ENCODE measurements around the gene IFI27L1. TPM values are rescaled to one million over a fixed set of nuclear protein-coding genes. Genes with fewer than 3 reads are reported as not detected.

IFI27L1 gene, protein sequence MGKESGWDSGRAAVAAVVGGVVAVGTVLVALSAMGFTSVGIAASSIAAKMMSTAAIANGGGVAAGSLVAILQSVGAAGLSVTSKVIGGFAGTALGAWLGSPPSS
- 11.8 and 18.0 TPM in 2 replicates for total RNA-seq

DNA sequence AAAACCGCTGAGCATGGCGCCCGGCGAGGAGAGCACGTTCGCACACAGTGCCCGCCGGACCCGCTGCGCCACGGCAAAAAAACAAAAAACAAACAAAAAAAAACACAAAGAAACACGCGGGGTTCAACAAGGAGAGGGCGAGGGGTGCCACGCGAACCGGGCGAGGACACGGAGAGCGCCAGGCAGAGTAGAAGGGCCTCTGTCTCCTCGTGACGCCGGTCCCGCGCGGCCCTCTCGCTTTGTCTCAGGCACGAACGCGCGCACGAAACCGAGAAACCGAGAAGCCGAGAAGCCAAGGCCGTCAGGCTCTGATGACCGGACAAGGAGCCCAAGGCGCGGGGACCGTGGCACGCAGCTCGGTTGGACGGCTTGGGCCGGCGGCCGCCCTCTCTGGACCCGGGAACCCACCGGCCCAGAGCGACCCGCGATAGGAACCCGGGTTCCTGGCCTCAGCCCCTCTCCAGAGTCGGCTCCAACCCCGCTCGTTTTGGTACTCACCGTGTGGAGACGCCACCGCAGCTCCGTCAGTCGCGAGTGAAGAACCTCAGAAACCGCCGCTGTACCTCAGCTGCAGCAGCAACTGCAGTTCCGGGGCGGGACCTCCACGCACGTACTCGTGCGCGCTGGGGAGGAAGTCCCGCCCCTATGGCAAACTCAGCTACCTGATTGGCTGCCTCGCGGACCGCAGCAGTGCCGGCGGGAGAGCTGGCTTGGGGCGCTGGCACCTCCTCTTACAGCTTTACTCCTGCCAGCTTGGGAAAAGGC is at the start of gene IFI27L1, which contains the start of gene DDX24:
TSS of gene IFI27L1 (plus strand) at position 690 of the 765 bp plus-strand sequence. CDS start 15,628 bp downstream, outside the sequence.
TSS of gene DDX24 (minus strand) at position 582 of the 765 bp plus-strand sequence. CDS start 1,460 bp downstream, outside the sequence.
- DNase-seq (ENCODE audit: extremely low read depth, low read depth, low spot score): peak; percentile 42

DNA sequence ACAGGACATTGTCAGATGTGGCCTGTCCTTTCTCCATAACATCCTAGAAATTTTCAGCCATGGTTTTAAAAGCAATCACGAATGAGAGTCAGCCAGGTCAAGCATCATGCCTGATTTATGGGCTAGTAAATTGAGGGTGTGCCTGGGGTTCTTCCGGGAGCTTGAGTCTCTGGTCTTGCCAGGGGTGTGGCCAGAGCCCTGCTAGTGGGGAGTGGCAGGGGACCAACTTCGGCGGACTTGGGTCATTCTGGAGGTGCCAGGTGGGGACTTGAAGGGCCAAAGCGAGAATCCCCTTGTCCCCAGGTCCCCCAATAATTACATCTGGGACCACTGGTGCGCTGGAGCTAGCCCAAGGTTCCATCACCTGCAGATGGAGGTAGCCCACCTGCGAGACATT is 49.2 kb upstream of the IFI27L1 start:
- DNase-seq (ENCODE audit: extremely low read depth, low read depth, low spot score): no peak

DNA sequence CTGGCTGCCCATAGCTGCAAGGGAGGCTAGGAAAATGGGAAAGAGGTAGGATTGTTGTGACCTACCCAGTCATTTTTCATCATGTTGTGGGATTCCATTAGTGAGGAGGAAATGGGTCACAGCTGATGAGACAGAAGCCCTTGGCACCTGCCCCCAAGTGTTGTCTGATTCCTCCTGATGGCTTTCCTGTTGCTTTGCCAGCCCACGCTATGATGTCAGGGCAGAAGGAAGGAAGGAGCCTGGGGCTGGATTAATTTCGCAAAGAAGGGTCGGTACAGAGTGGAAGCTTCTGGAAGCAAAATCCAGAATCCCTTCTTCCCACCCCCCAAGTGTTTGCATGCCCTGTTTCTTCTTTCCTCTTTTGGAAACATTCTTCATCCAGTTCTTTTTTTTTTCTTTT is 46.2 kb upstream of the IFI27L1 start:
- no peak for DNase-seq (ENCODE audit: extremely low read depth, low read depth, low spot score)

- DNase-seq (ENCODE audit: extremely low read depth, low read depth, low spot score): no peak
Observed at GRCh38 chr14:94036313-94037167, 44.6 kb upstream of the IFI27L1 start.

DNA sequence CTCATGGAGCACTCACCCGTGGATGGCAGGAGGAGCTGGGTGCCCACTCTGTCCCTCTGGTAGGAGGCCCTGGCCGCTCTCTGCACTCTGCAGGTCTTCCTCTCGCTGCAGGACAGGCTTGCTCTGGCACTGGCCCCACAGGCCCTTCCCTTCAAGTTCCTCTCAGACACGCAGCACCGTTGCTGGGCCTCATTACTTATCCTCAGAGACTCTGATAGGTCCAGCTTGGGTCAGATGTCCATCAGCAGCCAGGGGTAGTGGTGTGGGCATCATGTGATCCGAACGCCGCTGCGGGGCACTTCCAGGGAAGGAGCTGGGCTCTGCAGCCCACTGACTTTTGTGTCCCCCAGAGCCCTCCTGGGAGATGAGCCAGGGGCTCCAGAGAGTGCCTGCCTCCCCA is 43.2 kb upstream of the IFI27L1 start:
- no peak for DNase-seq (ENCODE audit: extremely low read depth, low read depth, low spot score)

DNA sequence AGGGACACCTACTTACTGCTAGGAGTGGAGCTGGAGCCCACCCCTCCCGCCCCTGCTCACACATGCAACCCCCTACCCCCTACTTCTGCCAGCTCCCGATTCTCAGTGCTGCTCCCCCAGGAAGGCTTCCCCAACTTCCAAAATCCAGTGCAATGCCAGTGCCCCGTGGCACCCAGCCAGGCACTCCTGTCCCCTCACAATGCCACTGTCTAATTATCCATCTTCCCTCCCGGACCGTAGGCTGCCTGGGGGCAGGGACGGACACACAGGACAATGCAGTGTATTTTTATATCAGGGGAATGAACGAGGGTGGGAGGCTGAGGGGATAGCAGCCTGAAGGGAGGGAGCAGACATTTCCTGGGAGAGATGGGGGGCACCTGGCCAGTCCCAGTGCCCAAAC is 42.6 kb upstream of the IFI27L1 start:
- DNase-seq (ENCODE audit: extremely low read depth, low read depth, low spot score): no peak

- no peak for DNase-seq (ENCODE audit: extremely low read depth, low read depth, low spot score)
Observed at GRCh38 chr14:94038921-94039629, 42.0 kb upstream of the IFI27L1 start.

DNA sequence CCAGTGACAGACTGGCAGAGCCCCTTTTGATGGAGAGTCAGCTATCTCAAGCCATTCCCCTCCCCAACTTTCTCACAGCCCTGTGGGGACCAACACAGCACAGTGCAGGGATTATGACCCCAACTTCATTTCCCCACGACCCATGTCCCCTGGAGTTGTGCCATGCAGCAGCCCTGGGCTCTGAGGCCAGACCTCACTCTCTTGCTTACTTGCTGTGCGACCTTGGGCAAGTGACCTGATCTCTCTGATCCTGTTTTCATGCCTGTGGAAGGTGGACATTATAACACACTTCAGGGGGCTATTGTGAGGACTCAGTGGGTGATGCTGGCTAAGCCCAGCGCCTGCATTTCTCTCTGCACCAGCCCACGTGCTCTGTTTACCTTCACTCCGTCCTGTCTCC is 40.9 kb upstream of the IFI27L1 start:
- DNase-seq (ENCODE audit: extremely low read depth, low read depth, low spot score): no peak

DNA sequence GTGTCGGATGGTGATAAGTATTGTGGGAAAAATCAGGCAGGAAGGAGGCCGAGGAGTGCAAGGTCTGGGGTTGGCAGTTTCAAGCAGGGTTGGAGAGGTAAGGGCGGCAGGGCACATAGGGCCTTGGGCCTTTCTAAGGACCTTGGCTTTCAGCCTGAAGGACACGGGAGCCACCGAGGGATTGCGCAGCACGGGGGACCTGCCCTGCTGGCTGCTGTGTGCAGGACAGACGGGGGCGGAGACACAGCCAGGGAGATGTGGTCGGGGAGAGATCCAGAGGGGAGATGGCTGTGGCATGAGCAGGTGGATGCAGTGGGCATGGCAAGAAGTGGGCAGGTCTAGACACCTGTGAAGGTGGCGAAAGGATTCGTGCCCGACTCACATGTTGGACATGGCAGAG is 40.3 kb upstream of the IFI27L1 start:
- no peak for DNase-seq (ENCODE audit: extremely low read depth, low read depth, low spot score)

DNA sequence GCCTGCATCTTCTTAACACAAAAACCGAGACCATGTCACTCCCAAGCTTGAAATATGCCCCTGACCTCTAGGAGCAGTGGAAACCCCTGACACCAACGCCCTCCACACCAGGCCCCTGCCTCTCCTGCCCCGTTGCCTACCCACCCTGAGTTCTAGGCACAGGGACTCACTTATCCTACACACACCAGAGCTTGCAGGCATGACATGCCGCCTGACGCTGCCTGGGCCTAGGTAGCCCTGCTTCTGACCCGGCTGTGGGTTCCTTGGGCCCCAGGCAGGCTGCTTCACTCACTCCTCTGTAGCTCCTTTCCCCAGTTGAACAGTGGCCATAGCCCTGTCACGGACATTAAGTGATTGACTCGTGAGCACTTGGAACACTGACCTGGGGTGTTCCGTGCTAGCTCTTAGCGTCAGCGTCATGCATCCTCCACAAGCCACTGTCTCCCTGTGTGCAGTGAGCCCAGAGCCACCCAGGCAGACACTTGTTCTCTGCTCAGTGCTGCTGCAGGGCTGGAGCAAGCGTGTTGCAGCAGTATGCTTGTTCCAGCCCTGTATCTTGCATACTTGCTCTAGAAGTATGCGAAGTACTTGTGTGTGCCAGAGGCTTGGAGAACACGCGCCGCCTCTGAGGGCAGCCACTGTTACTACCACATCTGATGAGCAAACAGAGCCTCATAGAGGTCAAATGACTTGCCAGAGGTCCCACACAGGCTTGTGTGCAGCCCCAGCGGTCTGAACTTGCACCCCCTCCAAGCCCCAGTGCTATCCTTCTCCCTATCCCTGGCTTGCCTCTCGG is 39.4 kb upstream of the IFI27L1 start:
- no peak for DNase-seq (ENCODE audit: extremely low read depth, low read depth, low spot score)

DNA sequence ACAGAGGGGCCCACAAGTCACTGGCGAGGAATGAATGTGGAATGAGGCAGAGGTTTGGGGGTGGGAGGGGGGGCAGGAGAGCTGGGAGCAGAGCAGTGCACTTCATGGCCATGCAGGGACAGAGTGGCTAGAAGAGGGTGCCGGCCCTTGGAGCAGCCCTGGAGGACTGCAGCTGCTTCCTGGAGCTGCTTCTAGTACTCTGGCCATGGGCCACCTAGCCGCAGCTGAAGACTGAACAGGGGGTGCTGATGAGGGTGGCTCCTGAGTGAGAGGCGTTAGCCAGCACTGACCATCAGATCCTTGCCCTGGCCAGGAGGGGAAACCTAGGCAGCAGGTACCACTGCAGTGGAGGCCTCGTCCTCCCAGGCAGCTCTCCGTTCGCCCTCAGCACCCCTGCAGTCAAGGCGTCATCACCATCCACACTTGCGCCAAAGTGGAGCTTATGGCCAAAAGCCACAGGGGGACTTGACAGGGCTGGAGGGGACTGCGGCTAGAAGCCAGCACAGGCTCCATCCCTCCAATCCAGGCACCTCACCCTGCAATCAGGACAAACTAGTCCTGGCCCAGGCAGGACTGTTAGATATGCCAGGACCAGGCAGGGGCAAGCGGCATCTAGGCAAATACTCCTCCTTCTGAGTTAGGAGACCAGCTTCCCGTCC is 38.5 kb upstream of the IFI27L1 start:
- no peak for DNase-seq (ENCODE audit: extremely low read depth, low read depth, low spot score)

- DNase-seq (ENCODE audit: extremely low read depth, low read depth, low spot score): no peak
Observed at GRCh38 chr14:94043111-94043755, 37.9 kb upstream of the IFI27L1 start.

- no peak for DNase-seq (ENCODE audit: extremely low read depth, low read depth, low spot score)
Observed at GRCh38 chr14:94043756-94044475, 37.2 kb upstream of the IFI27L1 start.

GRCh38 chr14:94044476-94045091 is 36.5 kb upstream of the IFI27L1 start:
- DNase-seq (ENCODE audit: extremely low read depth, low read depth, low spot score): no peak

DNA sequence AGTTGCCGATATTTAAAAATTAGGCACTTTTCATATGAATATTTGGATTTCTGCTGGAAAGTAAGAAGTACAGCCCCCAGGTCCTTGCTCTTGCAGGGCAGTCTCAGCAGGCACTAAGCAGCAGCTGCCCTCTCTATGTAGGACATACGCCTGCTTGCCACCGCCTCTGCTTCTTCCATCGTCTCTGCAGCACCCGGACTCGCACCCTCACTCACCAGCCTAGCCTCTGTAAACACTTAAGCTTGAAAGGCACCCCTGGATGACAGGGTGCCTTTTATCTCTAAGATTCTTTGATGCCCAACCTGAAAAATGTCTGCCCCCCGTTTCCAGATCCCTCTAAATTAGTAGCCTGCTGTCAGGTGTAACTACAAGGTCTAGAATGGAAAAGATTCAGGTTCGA is 36.0 kb upstream of the IFI27L1 start:
- DNase-seq (ENCODE audit: extremely low read depth, low read depth, low spot score): no peak

DNA sequence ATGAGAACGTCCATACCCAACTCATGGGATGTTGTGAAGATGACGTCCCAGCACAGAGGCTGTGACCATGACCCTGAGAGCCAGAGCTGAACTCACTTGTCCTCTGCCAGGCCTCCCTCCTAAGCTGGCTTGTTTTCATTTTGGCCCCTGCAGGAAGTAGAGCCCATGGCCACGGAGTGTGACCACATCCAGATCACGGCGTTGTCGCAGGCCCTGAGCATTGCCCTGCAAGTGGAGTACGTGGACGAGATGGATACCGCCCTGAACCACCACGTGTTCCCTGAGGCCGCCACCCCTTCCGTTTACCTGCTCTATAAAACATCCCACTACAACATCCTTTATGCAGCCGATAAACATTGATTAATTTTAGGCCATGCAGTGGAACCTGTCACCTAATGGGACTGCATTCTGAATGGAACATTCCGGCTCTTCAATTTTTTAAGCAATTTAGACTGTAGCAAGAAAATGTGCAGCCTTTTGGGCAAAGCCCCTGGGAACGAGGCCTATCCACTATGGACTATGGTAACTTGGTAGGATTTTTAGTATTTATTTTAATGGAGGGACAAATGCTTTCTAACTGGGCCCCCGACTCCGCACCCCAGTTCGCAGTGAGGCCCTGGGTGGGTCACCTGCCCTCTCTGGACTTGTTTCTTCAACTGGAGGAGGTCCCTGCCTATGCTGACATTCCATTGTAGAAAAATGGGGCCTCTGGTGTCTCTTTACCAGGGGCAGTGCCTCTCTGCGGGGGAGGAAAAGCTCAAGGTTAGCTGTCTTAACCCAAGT is 35.4 kb upstream of the IFI27L1 start:
- DNase-seq (ENCODE audit: extremely low read depth, low read depth, low spot score): no peak

DNA sequence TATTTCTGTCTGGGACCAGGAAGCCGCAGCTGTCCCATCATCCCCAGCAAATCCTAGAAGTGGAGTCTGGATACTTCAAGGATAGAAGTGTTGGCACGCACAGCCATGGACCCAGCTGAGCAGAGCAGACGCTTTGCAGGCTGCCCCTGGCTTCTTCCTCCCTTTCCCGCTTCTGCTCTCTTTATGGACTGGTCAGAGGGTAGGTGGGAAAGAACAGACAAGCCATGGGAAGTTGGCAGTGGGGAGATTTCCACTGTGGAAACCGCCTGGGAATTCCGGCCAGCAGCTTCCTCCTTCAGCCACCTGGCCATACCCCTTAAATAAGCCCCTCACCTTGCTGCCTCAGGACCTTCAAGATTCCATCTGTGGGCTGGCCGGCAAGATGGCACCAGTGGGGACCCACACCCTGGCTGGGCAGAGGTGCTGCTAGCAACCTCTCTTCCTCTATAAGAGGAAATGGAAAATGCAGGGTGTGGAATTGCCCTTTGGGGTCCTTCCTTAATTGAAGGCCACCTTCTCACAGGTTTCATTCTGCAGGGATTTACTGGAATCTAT is 34.3 kb upstream of the IFI27L1 start:
- DNase-seq (ENCODE audit: extremely low read depth, low read depth, low spot score): no peak
